Fibroblast of villous mesenchyme (primary cell): ENCODE results near the gene U2AF2. TPM values are rescaled to one million over a fixed set of nuclear protein-coding genes. Genes with fewer than 3 reads are reported as not detected.

Source experiments
- DNase-seq: peaks from one replicate; pipeline ENCODE4 v3.0.0-alpha.2; 2010; ENCODE audit warnings: low read depth
- H3K4me3 ChIP-seq: 2 replicates; pipeline ENCODE4 v1.5.1; 2011; ENCODE audit warnings: low read depth, mild to moderate bottlenecking, low read length
- total RNA-seq: library from RNA; depleted of rRNA; stranded (reverse); fragments of >200 nt; gene quantifications from 2 replicates; pipeline ENCODE4 v1.2.3, GENCODE V29; 2012
- TF ChIP-seq, protein P1 (sequence below): IDR thresholded peaks from 2 replicates; pipeline ENCODE4 v1.5.1; 2012; ENCODE audit warnings: low read depth, mild to moderate bottlenecking, low read length; ENCODE audit not compliant: insufficient read depth

The U2AF2 gene
- total RNA-seq, 1 donor, result 111 TPM

DNA sequence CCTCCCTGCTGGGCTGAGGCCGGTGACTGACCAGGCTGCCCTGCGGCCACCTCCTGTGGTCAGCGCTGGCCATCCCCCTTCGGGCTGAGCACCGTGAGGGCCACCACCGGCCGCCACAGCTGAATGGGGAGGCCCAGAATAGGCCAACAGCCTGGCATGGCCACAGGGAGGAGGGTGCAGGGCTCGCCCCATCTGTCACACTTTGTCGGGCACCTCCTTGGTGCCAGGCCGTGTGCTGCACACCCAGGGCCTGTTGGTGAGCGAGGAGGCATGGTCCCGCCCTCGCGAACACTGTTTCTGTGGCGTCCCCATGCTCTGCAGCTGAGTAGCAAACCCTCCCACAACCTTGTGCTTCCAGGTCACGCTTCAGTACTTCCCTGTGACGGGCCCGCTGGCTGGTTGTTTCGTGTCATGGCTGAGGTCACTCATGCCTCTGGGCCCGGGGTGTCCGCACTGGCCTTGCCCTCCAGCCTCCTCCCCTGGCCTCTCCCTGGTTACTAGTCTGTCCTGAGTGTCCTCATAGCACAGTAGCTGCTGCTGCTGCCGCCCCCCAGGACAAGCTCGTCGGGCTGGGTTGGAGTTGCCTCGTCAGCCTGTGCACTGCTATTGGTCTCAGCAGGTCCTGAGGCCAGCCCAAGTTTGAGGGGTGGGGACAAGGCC lies 35.4 kb downstream of the U2AF2 start:
- no peak for DNase-seq
- TF ChIP-seq, protein P1, sequence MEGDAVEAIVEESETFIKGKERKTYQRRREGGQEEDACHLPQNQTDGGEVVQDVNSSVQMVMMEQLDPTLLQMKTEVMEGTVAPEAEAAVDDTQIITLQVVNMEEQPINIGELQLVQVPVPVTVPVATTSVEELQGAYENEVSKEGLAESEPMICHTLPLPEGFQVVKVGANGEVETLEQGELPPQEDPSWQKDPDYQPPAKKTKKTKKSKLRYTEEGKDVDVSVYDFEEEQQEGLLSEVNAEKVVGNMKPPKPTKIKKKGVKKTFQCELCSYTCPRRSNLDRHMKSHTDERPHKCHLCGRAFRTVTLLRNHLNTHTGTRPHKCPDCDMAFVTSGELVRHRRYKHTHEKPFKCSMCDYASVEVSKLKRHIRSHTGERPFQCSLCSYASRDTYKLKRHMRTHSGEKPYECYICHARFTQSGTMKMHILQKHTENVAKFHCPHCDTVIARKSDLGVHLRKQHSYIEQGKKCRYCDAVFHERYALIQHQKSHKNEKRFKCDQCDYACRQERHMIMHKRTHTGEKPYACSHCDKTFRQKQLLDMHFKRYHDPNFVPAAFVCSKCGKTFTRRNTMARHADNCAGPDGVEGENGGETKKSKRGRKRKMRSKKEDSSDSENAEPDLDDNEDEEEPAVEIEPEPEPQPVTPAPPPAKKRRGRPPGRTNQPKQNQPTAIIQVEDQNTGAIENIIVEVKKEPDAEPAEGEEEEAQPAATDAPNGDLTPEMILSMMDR, result no peak
- H3K4me3 ChIP-seq, result no peak overlapping the region

DNA sequence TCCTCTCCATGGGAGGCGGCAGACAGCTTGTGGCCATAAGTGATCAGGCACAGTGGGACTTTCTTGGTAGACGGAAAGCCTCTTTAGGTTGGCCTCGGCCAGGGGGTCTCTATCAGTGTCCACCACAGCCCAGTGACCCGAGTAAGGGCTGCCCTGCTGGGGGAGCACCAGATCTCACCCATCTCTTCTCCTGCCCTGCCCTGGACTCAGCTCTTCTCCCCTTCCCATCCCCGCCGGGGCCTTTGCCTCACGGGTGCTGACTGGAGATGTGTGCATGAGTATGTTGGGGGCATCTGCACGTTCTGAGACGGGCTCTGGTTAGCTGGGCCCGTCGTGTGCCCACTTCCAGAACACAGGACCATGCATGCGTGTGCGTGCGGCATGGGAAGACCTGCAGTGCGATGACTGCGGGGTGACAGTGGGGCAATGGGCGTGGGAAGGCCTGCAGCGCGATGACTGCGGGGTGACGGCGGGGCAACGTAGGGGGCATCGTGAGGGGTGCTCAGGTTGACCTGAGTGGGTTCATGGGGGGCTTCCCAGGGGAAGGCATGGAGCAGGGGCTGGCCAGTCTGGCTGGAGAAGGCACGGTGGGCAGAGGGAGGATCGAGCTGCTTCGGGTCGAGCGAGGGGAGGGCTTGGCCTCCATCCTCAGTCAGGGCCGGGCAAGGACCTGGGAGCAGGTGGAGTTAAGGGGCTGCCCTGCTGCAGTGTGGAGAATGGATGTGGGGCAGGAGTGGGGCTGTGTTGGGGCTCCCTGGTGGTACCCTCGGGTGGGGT lies 36.1 kb downstream of the U2AF2 start:
- DNase-seq, result no peak
- TF ChIP-seq, protein P1, result no peak
- H3K4me3 ChIP-seq, result no peak overlapping the region

DNA sequence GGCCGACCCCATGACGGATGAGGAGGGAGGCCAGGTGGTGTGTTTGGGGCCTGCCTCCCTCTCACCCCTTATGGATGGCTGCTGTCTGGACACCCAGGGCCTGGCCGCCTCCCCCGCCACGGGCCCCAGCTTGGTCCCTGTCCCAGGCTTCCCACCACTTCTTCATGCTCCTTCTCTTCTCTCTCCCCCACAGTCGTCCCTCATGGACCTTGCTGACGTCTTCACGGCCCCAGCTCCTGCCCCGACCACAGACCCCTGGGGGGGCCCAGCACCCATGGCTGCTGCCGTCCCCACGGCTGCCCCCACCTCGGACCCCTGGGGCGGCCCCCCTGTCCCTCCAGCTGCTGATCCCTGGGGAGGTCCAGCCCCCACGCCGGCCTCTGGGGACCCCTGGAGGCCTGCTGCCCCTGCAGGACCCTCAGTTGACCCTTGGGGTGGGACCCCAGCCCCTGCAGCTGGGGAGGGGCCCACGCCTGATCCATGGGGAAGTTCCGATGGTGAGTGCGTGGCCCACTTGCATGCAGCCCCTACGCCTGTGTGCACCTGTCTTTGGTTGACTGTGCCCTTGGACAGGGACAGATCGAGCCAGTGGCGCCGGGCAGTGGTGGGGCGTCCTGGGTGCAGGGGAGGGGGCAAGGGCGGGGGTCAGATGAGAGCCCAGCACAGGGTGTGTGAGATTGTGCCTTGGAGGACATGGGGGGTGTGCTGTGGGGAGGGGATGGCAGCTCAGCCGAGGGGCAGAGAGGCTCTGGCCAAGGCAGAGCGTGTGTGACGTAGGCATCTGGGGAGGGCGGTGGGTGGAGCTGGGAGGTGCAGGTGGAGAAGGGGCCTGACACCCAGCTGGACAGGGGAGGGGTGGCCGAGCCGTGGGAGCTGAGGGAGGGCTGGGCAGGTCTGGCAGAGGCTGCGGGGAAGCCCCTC lies 37.0 kb downstream of the U2AF2 start:
- DNase-seq, result no peak
- no peak overlapping the region for H3K4me3 ChIP-seq
- TF ChIP-seq, protein P1, result no peak

DNA sequence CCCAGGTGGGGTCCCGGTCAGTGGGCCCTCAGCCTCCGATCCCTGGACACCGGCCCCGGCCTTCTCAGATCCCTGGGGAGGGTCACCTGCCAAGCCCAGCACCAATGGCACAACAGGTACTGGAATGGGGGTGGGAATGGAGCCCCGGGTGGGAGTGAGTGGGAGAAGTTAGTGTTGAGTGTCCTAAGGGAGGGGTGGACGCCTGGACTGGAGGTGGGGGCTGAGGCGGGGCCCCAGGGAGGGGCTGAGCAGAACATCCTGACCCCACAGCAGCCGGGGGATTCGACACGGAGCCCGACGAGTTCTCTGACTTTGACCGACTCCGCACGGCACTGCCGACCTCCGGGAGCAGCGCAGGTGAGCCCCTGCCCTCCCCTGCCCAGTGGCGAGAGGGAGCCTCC lies 37.8 kb downstream of the U2AF2 start:
- H3K4me3 ChIP-seq, result no peak overlapping the region
- TF ChIP-seq, protein P1, result no peak
- no peak for DNase-seq

DNA sequence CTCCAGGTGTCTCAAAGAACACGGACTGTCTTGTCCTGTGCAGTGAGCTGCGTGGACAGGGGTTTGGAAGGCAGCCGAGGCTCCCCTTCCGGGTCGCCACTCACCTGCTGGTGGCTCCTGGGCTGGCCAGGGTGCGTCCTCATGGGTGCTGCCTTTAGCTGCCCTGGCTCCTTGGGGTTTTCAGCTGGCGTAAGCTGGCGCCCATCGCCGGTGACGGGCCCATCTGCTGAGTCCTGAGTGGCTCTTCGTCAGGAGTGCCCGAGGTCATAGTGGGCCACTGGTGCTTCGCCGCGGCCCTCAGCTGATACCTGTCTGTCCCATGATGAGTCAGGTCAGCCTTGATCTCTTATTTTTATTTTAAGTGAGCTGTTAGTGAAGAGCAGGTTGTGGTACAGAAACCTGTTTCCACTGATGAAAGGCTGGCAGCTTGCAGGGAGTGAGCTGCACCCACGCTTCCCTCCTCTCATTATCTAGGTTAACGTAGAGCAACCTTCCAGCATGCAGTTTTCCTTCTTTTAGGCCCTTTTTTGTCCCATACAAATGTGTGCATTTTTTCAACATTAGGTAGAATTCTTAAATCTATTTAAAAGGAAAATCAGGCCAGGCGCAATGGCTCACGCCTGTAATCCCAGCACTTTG lies 38.6 kb downstream of the U2AF2 start:
- TF ChIP-seq, protein P1, result no peak
- no peak for DNase-seq
- H3K4me3 ChIP-seq, result no peak overlapping the region

DNA sequence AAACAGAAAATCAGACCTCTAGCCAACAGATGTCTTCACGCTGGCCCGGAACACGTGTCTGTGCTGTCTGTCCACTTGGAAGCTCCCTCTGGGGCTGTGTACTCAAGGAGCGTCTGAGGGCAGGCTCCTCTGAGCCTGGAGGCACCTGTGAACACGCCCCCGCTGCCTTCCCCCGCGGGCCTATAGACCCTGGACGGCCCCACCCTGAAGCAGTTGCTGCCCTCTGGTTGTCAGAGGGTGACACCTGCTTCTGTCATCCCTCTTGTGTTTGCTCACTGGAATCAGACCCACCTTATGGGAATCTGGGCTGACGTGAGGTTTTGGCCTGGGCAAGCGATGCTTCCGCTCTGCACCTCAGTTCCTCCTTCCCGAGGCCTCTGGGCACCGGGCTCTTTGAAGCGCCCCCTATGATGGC lies 39.4 kb downstream of the U2AF2 start:
- DNase-seq, result no peak
- H3K4me3 ChIP-seq, result no peak overlapping the region
- TF ChIP-seq, protein P1, result no peak
